HG03103 (cell line): ENCODE measurements around the gene DNAJB6.
"Not testable (repeated sequence)": the region's sequence is repeated elsewhere in the genome, so short reads cannot be mapped to it uniquely, and the experiment has no call there.

Experiments used
- ATAC-seq: cut with Tn5 transposase; IDR thresholded peaks from one replicate; pipeline ENCODE4 v1.9.1; 2021; ENCODE audit warnings: low read depth; ENCODE audit not compliant: unreplicated experiment

The DNAJB6 gene

GRCh38 chr7:157320608-157320980, 16.2 kb upstream of the DNAJB6 start:
- no peak for ATAC-seq

- no peak for ATAC-seq
Observed at GRCh38 chr7:157323401-157323800, 13.4 kb upstream of the DNAJB6 start.

- ATAC-seq = no peak
Observed at GRCh38 chr7:157329447-157329846, 7.4 kb upstream of the DNAJB6 start.

GRCh38 chr7:157330567-157330966, 6.2 kb upstream of the DNAJB6 start:
- ATAC-seq = not testable (repeated sequence)

DNA sequence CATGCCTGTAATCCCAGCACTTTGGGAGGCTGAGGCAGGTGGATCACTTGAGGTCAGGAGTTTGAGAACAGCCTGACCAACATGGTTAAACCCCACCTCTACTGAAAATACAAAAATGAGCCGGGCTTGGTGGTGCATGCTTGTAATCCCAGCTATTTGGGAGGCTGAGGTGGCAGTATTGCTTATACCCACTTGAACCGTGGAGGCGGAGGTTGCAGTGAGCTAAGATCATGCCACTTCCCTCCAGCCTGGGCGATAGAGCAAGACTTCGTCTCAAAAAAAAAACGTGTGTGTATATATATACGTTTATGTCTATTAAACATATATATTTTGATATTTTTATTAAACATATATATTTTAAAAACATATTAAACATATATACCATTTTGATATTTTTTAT, 5.8 kb upstream of the DNAJB6 start:
- ATAC-seq = not testable (repeated sequence)

- ATAC-seq = no peak
Observed at GRCh38 chr7:157335236-157335635, 1.6 kb upstream of the DNAJB6 start.

DNA sequence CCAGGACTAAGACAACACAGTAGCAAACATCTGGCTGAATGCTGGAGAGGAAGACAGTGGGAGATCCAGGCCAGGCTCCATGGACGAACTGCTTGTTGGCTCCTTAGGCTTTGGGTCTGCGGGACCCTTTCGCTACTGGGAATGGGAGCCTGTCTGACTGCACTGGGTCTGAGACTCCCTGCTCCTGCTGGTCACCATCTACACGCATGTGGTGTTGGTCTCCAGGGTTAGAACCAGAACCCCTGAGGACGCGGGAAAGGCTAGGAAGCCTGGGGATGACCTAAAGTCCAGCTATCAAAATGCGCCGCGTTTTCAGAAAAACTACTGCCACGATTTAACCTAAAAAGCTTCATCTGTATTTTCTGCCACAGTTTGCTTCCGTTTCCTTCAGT, 817 bp upstream of the DNAJB6 start:
- no peak for ATAC-seq

DNA sequence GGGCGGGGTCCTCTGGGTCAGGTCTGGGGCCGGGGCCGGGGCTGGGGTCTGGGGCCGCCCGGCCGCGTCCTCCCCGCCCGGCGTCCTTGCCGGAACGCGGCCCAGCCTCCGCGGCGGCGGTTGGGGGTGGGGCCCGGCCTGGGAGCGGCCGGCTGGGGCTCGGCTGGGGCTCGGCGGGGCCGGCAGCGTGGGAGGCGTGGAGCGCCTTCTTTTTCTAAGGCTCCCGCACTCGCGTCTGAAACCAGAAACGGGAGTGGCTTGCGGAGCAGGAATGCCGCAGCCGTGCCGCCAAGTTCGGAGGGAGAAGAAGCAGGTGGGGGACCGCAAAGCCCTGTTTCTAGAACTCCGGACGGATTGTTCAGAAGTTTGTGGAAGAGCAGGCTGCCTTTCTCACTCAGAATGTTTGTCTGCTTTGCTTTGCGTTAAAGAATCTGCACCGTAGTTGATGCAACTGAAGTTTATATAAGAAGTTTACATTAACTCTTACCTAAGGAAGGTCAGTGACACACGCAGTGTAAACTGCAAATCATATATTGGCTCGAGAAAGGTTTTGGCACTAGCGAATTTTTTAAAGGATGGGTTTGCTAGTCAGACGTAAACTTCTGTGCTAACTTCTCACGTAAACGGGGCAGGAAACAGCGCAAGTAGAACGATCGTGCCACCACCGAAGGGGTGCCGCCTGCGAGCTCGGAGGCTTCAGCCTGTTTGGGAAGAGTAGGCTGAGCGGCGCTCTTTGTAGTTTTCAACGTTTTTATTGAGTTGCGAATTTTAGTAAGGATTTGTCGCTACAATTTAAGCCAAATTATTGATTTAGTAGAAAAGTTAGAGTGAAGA, 729 bp downstream of the DNAJB6 start:
- peak; percentile 47 for ATAC-seq

- no peak for ATAC-seq
Observed at GRCh38 chr7:157339777-157340677, 3.2 kb downstream of the DNAJB6 start.

GRCh38 chr7:157347217-157347904, 10.6 kb downstream of the DNAJB6 start:
- no peak for ATAC-seq

- ATAC-seq = no peak
Observed at GRCh38 chr7:157348548-157348947, 11.7 kb downstream of the DNAJB6 start.

DNA sequence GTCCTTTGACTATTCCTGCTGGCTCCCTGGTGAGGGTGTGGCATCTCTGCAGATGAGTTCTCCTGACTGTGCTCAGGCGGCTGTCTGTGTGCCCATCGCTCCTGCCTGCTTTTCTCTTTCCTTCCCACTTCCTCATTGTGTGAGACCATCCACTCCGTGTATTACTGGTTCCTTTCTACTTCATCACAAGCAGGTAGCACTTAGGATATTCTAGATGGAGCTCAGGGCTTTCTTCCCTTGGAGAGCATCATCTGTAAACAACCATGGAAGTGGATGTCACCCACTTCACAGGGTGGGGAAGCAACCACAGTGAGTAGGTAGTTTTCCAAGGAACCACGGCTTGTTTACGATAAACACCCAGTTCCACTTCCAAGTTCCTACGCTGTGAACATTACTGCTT, 15.7 kb downstream of the DNAJB6 start:
- no peak for ATAC-seq

- no peak for ATAC-seq
Observed at GRCh38 chr7:157355784-157356511, 19.1 kb downstream of the DNAJB6 start.

DNA sequence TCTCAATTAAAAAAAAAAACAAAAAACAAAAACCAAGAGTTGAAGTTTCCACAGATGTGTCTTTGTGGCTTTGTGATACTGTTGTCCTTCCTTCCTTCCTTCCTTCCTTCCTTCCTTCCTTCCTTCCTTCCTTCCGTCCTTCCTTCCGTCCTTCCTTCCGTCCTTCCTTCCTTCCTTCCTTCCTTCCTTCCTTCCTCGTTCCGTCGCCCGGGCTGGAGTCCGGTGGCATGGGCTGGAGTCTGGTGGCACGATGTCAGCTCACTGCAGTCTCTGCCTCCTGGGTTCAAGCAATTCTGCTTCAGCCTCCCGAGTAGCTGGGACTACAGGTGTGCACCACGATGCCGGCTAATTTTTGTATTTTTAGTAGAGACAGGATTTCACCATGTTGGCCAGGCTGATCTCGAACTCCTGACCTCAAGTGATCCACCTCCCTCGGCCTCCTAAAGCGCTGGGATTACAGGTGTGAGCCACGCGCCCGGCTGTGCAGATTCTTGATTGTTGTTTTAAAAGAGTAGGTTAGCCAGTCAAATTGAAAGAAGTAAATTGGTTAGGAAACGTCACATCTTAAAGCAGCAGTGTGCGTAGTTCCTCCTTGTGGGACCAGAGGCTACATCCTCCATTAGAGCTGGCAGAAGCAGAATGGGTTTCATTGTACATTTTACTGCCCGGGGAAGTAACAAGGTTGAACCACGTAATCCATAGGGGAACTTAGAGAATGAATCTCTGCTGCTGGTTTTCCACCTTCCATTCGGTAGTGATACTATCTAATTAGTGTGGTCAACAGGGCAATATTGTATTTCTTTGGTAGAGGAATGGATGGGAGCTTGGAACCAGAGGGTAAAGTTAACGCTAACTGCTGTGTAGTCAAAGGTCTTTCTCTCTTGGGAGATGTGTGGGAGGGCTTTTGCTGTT, 20.6 kb downstream of the DNAJB6 start:
- peak; percentile 91 for ATAC-seq

DNA sequence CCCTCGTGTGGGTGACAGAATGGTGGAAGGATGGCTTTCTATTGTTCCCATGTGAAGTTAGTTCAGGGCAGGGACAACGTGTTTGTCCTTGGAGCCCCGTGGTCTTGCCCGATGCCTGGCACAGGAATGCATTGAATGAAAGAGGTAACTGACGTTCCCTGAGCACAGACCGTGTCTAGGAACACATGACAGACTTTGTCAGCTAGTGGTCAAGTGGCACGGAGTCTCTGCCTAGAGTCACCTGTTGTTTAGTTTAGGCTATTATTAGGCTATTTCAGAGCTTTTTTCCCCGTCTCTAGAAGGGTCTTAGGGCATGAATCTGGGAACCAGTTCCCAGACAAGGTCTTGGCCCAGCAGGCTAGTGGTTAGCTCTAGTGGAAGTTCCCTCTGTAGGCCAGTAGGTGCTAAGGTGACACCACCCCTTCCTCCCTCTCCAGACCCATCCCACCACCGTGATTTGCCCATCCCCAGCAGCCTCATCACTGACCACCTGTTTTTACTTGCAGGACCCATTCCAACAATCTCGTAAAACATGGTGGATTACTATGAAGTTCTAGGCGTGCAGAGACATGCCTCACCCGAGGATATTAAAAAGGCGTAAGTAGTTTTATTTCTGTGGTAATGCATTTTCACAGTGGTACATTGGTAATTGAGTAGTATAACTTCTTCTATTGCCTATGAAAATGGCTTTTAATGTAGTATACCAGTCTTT, 21.4 kb downstream of the DNAJB6 start:
- no peak for ATAC-seq

DNA sequence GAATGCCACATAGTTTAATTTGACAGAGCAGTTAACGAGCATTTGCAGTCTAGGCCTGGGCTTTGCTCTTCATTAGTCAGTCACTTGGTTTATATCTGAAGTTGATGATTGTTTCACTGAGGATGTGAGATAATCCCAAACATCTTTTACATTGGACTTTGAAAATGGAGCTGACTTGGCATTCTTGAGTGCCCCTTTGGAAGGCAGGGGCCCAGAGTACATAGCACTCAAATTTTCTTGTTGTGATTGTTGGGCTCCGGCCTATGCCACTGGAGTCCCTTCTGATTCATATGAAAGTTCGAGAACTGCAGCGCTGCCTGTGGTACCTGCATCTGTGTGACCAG, 21.9 kb downstream of the DNAJB6 start:
- ATAC-seq = no peak

DNA sequence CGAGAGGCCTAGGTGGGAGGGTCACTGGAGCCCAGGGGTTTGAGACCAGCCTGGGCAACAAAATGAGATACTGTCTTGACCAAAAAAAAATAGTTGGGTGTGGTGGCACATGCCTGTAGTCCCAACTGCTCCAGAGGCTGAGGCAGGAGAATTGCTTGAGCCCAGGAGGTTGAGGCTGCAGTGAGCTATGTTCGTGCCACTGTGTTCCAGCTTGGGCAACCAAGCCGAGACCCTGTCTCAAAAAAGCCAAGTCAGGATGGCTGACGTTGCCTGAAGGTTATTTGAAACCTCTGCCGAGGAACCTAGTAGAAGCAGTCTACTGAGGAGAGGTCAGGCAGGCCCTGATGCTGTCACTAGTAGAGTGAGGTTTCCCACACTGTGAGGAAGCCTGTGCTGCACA, 22.8 kb downstream of the DNAJB6 start:
- ATAC-seq = no peak

- ATAC-seq = no peak
Observed at GRCh38 chr7:157360483-157361025, 23.8 kb downstream of the DNAJB6 start.

- ATAC-seq = no peak
Observed at GRCh38 chr7:157361537-157361936, 24.7 kb downstream of the DNAJB6 start.
